GM12878 (cell line): ENCODE data around the gene RNF13. TPM values are rescaled to one million over a fixed set of nuclear protein-coding genes. Genes with fewer than 3 reads are reported as not detected.

ENCODE experiments used
- CREB1 ChIP-seq: IDR thresholded peaks from 2 replicates; pipeline ENCODE4 v1.6.1; 2012; ENCODE audit warnings: low read depth, mild to moderate bottlenecking, inconsistent platforms
- ETV6 ChIP-seq, 2 experiments: fragments of 450-650 bp in 1 of 2; IDR thresholded peaks in 1 of 2; conservative IDR thresholded peaks in 1 of 2; 2 replicates each; pipeline ENCODE4 v1.6.1; 2014; ENCODE audit warnings: antibody characterized with exemption in 1 of 2, borderline replicate concordance in 1 of 2, low read depth in 1 of 2, mild to moderate bottlenecking in 1 of 2, moderate library complexity in 1 of 2
- JUND ChIP-seq: IDR thresholded peaks from 2 replicates; pipeline ENCODE4 v1.6.1; 2012; ENCODE audit warnings: low read depth, mild to moderate bottlenecking, low read length, improper control_type of control experiment, moderate library complexity
- KAT2A ChIP-seq: conservative IDR thresholded peaks from 2 replicates; pipeline ENCODE4 v1.6.1; 2011; ENCODE audit warnings: low read depth, low read length; ENCODE audit not compliant: control insufficient read depth
- MEF2B ChIP-seq: fragments of 450-650 bp; IDR thresholded peaks from 2 replicates; pipeline ENCODE4 v1.6.1; 2018; ENCODE audit warnings: mild to moderate bottlenecking, moderate library complexity; ENCODE audit not compliant: partially characterized antibody, poor library complexity, severe bottlenecking
- NBN ChIP-seq: fragments of 450-650 bp; IDR thresholded peaks from 2 replicates; pipeline ENCODE4 v1.6.1; 2016
- NFYA ChIP-seq: IDR thresholded peaks from 2 replicates; pipeline ENCODE4 v1.6.1; 2011; ENCODE audit warnings: low read depth, mild to moderate bottlenecking, low read length, improper control_type of control experiment, borderline replicate concordance
- POLR2AphosphoS2 ChIP-seq: IDR thresholded peaks from 2 replicates; pipeline ENCODE4 v1.6.1; 2011; ENCODE audit warnings: low read depth, mild to moderate bottlenecking, low read length, improper control_type of control experiment, moderate library complexity
- SPI1 ChIP-seq: IDR thresholded peaks from 2 replicates; pipeline ENCODE4 v1.6.1; 2011; ENCODE audit warnings: low read depth, mild to moderate bottlenecking, low read length, moderate library complexity, borderline replicate concordance; ENCODE audit not compliant: insufficient read depth
- SREBF1 ChIP-seq: IDR thresholded peaks from 2 replicates; pipeline ENCODE4 v1.6.1; 2012; ENCODE audit warnings: mild to moderate bottlenecking, low read length
- TCF3 ChIP-seq: IDR thresholded peaks from 2 replicates; pipeline ENCODE4 v1.6.1; 2012; ENCODE audit warnings: low read depth, mild to moderate bottlenecking, low read length, borderline replicate concordance; ENCODE audit not compliant: insufficient read depth
- ZBED1 ChIP-seq: IDR thresholded peaks from 2 replicates; pipeline ENCODE4 v1.6.1; 2016; ENCODE audit warnings: borderline replicate concordance
- polyA plus RNA-seq, 11 experiments: library from polyadenylated mRNA; depleted of rRNA in 4 of 11; unstranded in 6 of 11; stranded (reverse) in 5 of 11; fragments of >200 nt; fragmentation: Nextera tagmentation in 4 of 11; fragmentation: Illumina TruSeq in 1 of 11; extraction: Ambion mirVana in 4 of 11; extraction: Trizol in 1 of 11; gene quantifications; 1 replicate in 1 of 11; 2 replicates in 10 of 11; pipeline versions ENCODE4 v1.2.1 to v1.2.3, GENCODE V29; 2011 to 2016; ENCODE audit warnings: inconsistent platforms in 2 of 11, missing spikeins in 2 of 11, low read depth in 1 of 11
- total RNA-seq, 4 experiments: library from RNA; depleted of rRNA in 3 of 4; stranded (reverse); fragments of >200 nt in 3 of 4; fragmentation: Illumina TruSeq in 1 of 4; extraction: Trizol in 1 of 4; gene quantifications; 2 replicates each; pipeline versions ENCODE4 v1.2.1 to v1.2.3, GENCODE V29; 2013 to 2021
- TF ChIP-seq, protein P1 (sequence below): fragments of 450-650 bp; IDR thresholded peaks from 2 replicates; pipeline ENCODE4 v1.6.1; 2017; ENCODE audit warnings: mild to moderate bottlenecking, moderate library complexity

The RNF13 gene
- total and polyA plus RNA-seq, 10 of the 15 experiments (the other 5 are each of a cell fraction or from before 2014, with no cell fraction given), result 18.9 to 73.4 (median 36.7) TPM

DNA sequence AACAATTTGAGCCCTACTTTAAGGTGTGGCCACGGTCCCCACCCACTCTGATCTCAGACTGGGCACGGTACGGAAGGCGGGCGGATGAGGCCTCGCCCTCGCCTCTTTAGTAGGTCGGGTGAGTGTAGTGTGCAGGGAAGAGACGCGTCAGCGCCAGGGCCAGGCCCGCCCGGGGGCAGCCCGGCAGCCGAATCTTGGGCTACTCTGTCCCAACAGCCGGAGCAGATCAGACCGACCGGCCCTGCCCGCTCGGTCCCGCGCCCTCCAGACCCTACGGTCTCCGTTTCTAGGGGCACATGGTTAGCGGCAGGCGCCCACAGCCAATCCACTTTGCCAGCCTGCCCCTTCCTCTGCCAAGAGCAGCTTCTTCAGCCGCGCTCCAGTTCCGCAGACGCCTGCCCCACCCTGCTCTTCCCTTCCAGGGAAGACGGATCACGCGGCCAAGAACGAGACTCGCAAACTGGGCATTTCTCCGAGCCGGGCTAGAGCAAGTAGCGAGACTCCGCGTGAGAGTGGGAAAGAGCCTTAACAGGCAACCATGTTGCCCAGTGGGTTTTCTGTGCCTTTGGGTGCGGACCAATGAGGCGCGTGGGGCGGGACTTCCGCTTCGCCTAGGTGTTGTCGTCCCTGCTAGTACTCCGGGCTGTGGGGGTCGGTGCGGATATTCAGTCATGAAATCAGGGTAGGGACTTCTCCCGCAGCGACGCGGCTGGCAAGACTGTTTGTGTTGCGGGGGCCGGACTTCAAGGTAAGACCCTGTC, at the start of gene RNF13 (continued):
- TF ChIP-seq MEF2B, result peak; percentile 53
- TF ChIP-seq KAT2A, result no peak
- no peak for TF ChIP-seq ZBED1
- TF ChIP-seq SPI1, result peak; percentile 45; the same call in 1 of the 2 replicates
- TF ChIP-seq, protein P1, sequence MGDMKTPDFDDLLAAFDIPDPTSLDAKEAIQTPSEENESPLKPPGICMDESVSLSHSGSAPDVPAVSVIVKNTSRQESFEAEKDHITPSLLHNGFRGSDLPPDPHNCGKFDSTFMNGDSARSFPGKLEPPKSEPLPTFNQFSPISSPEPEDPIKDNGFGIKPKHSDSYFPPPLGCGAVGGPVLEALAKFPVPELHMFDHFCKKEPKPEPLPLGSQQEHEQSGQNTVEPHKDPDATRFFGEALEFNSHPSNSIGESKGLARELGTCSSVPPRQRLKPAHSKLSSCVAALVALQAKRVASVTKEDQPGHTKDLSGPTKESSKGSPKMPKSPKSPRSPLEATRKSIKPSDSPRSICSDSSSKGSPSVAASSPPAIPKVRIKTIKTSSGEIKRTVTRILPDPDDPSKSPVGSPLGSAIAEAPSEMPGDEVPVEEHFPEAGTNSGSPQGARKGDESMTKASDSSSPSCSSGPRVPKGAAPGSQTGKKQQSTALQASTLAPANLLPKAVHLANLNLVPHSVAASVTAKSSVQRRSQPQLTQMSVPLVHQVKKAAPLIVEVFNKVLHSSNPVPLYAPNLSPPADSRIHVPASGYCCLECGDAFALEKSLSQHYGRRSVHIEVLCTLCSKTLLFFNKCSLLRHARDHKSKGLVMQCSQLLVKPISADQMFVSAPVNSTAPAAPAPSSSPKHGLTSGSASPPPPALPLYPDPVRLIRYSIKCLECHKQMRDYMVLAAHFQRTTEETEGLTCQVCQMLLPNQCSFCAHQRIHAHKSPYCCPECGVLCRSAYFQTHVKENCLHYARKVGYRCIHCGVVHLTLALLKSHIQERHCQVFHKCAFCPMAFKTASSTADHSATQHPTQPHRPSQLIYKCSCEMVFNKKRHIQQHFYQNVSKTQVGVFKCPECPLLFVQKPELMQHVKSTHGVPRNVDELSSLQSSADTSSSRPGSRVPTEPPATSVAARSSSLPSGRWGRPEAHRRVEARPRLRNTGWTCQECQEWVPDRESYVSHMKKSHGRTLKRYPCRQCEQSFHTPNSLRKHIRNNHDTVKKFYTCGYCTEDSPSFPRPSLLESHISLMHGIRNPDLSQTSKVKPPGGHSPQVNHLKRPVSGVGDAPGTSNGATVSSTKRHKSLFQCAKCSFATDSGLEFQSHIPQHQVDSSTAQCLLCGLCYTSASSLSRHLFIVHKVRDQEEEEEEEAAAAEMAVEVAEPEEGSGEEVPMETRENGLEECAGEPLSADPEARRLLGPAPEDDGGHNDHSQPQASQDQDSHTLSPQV, result 0 out of 2 replicates have a peak, but pooled peaks have one; percentile 28
- no peak for TF ChIP-seq POLR2AphosphoS2
- no peak for TF ChIP-seq ETV6 (conservative IDR thresholded peaks at IDR 0.05 in 1 of 2, IDR thresholded peaks at IDR 0.05 in 1 of 2; ENCODE audit: borderline replicate concordance in 1 of 2, low read depth in 1 of 2)
- no peak for TF ChIP-seq JUND
- peak; percentile 73 for TF ChIP-seq NFYA
- peak; percentile 52; the same call in 1 of the 2 replicates for TF ChIP-seq CREB1
- TF ChIP-seq TCF3, result no peak
- TF ChIP-seq SREBF1, result no peak
- 0 out of 2 replicates have a peak, but pooled peaks have one; percentile 59 for TF ChIP-seq NBN
